Measurements from ENCODE around the gene PRR15L. TPM values are rescaled to one million over a fixed set of nuclear protein-coding genes. Genes with fewer than 3 reads are reported as not detected.
A peak's percentile ranks its signal among the peaks of the same experiment; 100 is the strongest.

PRR15L gene
- 0.06 to 0.24 TPM (median 0.16 TPM) in 3 replicates for polyA plus RNA-seq
- not detected for polyA plus RNA-seq (2011; ENCODE audit: low read depth)
- polyA plus RNA-seq (2011; cell fraction: cytosol; rRNA removed) = 0.06 and 0.28 TPM in 2 replicates
- polyA plus RNA-seq (2011; cell fraction: nucleus; rRNA removed) = 0.15 and 0.19 TPM in 2 replicates
- 0.11 and 0.48 TPM in 2 replicates for polyA plus RNA-seq (2012; ENCODE audit: low replicate concordance)
- not detected in 3 replicates for polyA minus RNA-seq
- not detected for polyA minus RNA-seq (2011; cell fraction: cytosol; rRNA and poly(A)+ RNA removed)
- 0.78 TPM in 1 of 2 replicates, not detected in the other for polyA minus RNA-seq (2011; cell fraction: nucleus; rRNA and poly(A)+ RNA removed)

GRCh38 chr17:47957591-47958490 lies at the start of gene PRR15L:
PRR15L (minus strand) TSS chr17:47957883; CDS start chr17:47953234, 4,649 bp downstream.
- Histone ChIP-seq H3K36me3 (ENCODE audit: control insufficient read depth in 2 of 2, extremely low read depth in 1 of 2, insufficient read depth in 2 of 2, low read length in 2 of 2) (peaks cover 0 to under 1% of the 10 kb centered on the region in 2 experiments), H3K9ac (ENCODE audit: control insufficient read depth, extremely low read depth, insufficient read depth, low read length) (no peak within 1 kb of the TSS), H2AFZ (ENCODE audit: control insufficient read depth, low read length) (no peak within 1 kb of the TSS), H3K4me1 (ENCODE audit: control insufficient read depth, extremely low read depth, insufficient read depth, low read length) (peaks cover 11% of the 10 kb centered on the region), H3K9me1 (ENCODE audit: control insufficient read depth, extremely low read depth, insufficient read depth, low read length) (no peaks in the 10 kb centered on the region), H3K4me3 (ENCODE audit: control insufficient read depth in 2 of 3, extremely low read depth in 1 of 3, insufficient read depth in 2 of 3, low read depth in 1 of 3, low read length in 3 of 3) (no peak within 1 kb of the TSS), H3K9me3 (ENCODE audit: control insufficient read depth, low read depth, low read length) (no peaks in the 10 kb centered on the region), H4K20me1 (ENCODE audit: control insufficient read depth, extremely low read depth, insufficient read depth, low read length) (no peaks in the 10 kb centered on the region), H3K27me3 (ENCODE audit: control insufficient read depth, extremely low read depth, insufficient read depth, low read length) (no peaks in the 10 kb centered on the region), H3K79me2 (ENCODE audit: control insufficient read depth, insufficient read depth, low read length) (no peaks in the 10 kb centered on the region), H3K4me2 (ENCODE audit: control insufficient read depth, extremely low read depth, insufficient read depth, low read depth, low read length) (peak within 1 kb of the TSS; percentile 4), H3K27ac (ENCODE audit: control insufficient read depth, insufficient read depth, low read length) (no peak within 1 kb of the TSS)
- FAIRE-seq = no peak
- TF ChIP-seq CTCF (optimal IDR thresholded peaks at IDR 0.05 in 1 of 3, IDR thresholded peaks at IDR 0.05 in 1 of 3, conservative IDR thresholded peaks at IDR 0.05 in 1 of 3; ENCODE audit: extremely low read depth in 1 of 3, insufficient read depth in 2 of 3, low read length in 3 of 3) (no peak), EZH2 (IDR thresholded peaks at IDR 0.05; ENCODE audit: low read length) (no peak)
- dilution Hi-C loops (cut with MboI; ENCODE audit: extremely low pct_ligation_motif_present, low sequenced_read_pairs) = no loop called here
- DNase-seq (ENCODE audit: low read depth, low spot score) = no peak

GRCh38 chr17:48006936-48007709 lies 49.4 kb upstream of the PRR15L start:
- H3K4me2 ChIP-seq (ENCODE audit: control insufficient read depth, extremely low read depth, insufficient read depth, low read depth, low read length) = no peak overlapping the region
- no peak for FAIRE-seq
- H3K9me3 ChIP-seq (ENCODE audit: control insufficient read depth, low read depth, low read length) = no peaks in the 10 kb centered on the region
- H2AFZ ChIP-seq (ENCODE audit: control insufficient read depth, low read length) = no peak overlapping the region
- dilution Hi-C loops (cut with MboI; ENCODE audit: extremely low pct_ligation_motif_present, low sequenced_read_pairs) = no loop called here
- no peaks in the 10 kb centered on the region for H3K79me2 ChIP-seq (ENCODE audit: control insufficient read depth, insufficient read depth, low read length)
- peaks cover 27% of the 10 kb centered on the region for H3K4me1 ChIP-seq (ENCODE audit: control insufficient read depth, extremely low read depth, insufficient read depth, low read length)
- no peak overlapping the region for H3K9ac ChIP-seq (ENCODE audit: control insufficient read depth, extremely low read depth, insufficient read depth, low read length)
- H3K36me3 ChIP-seq (ENCODE audit: control insufficient read depth in 2 of 2, extremely low read depth in 1 of 2, insufficient read depth in 2 of 2, low read length in 2 of 2) = no peaks in the 10 kb centered on the region
- DNase-seq (ENCODE audit: low read depth, low spot score) = no peak
- H3K4me3 ChIP-seq (ENCODE audit: control insufficient read depth in 2 of 3, extremely low read depth in 1 of 3, insufficient read depth in 2 of 3, low read depth in 1 of 3, low read length in 3 of 3) = no peak overlapping the region
- no peaks in the 10 kb centered on the region for H3K9me1 ChIP-seq (ENCODE audit: control insufficient read depth, extremely low read depth, insufficient read depth, low read length)
- no peaks in the 10 kb centered on the region for H4K20me1 ChIP-seq (ENCODE audit: control insufficient read depth, extremely low read depth, insufficient read depth, low read length)
- H3K27me3 ChIP-seq (ENCODE audit: control insufficient read depth, extremely low read depth, insufficient read depth, low read length) = peaks cover 2% of the 10 kb centered on the region
- H3K27ac ChIP-seq (ENCODE audit: control insufficient read depth, insufficient read depth, low read length) = no peak overlapping the region
- no peak for TF ChIP-seq CTCF (optimal IDR thresholded peaks at IDR 0.05 in 1 of 3, IDR thresholded peaks at IDR 0.05 in 1 of 3, conservative IDR thresholded peaks at IDR 0.05 in 1 of 3; ENCODE audit: extremely low read depth in 1 of 3, insufficient read depth in 2 of 3, low read length in 3 of 3)
- no peak for TF ChIP-seq EZH2 (IDR thresholded peaks at IDR 0.05; ENCODE audit: low read length)
